VCaP (cell line): ENCODE measurements around the gene TYSND1.

ENCODE experiments used
- H3K27ac ChIP-seq: fragments of 450-650 bp; 2 replicates; pipeline ENCODE4 v1.5.1; 2017
- CTCF ChIP-seq: fragments of 450-650 bp; conservative IDR thresholded peaks from 2 replicates; pipeline ENCODE4 v1.5.1; 2017; ENCODE audit warnings: mild to moderate bottlenecking, moderate library complexity

The TYSND1 gene

GRCh38 chr10:70097459-70097858, 49.0 kb downstream of the TYSND1 start:
- TF ChIP-seq CTCF = no peak
- H3K27ac ChIP-seq = no peak overlapping the region

GRCh38 chr10:70096705-70097420, 49.6 kb downstream of the TYSND1 start:
- H3K27ac ChIP-seq = no peak overlapping the region
- no peak for TF ChIP-seq CTCF

- TF ChIP-seq CTCF = no peak
- H3K27ac ChIP-seq = no peak overlapping the region
These were observed 50.3 kb downstream of the TYSND1 start for GRCh38 chr10:70096016-70096704.

- no peak overlapping the region for H3K27ac ChIP-seq
- TF ChIP-seq CTCF = no peak
These were observed 52.2 kb downstream of the TYSND1 start for GRCh38 chr10:70094250-70094649.

GRCh38 chr10:70093335-70093944, 53.1 kb downstream of the TYSND1 start:
- TF ChIP-seq CTCF = no peak
- H3K27ac ChIP-seq = no peak overlapping the region

- TF ChIP-seq CTCF = no peak
- H3K27ac ChIP-seq = no peak overlapping the region
These were observed 54.1 kb downstream of the TYSND1 start for GRCh38 chr10:70092389-70092718.

- TF ChIP-seq CTCF = no peak
- no peak overlapping the region for H3K27ac ChIP-seq
These were observed 55.5 kb downstream of the TYSND1 start for GRCh38 chr10:70090951-70091350.
